GM08714 (cell line): ENCODE measurements around the gene ABCC4.

Experiments
- H3K4me3 ChIP-seq: fragments of 200-500 bp; sonication (Bioruptor generic); 2 replicates; pipeline ENCODE4 v1.5.1; 2014; ENCODE audit warnings: mild to moderate bottlenecking, low read length, inconsistent platforms
- ZNF274 ChIP-seq: IDR thresholded peaks from 2 replicates; pipeline ENCODE4 v1.6.1; 2012; ENCODE audit warnings: mild to moderate bottlenecking, low read depth, low read length

ABCC4 gene

GRCh38 chr13:94987081-94987480 is 314.2 kb downstream of the ABCC4 start:
- H3K4me3 ChIP-seq: no peak overlapping the region
- TF ChIP-seq ZNF274: no peak

- no peak for TF ChIP-seq ZNF274
Observed at GRCh38 chr13:94984958-94985357, 316.3 kb downstream of the ABCC4 start.

GRCh38 chr13:94978516-94978915 is 322.7 kb downstream of the ABCC4 start:
- no peak overlapping the region for H3K4me3 ChIP-seq
- TF ChIP-seq ZNF274: no peak

More at GRCh38 chr13:94984958-94985357, 316.3 kb downstream of the ABCC4 start:
- H3K4me3 ChIP-seq: no peak overlapping the region

- TF ChIP-seq ZNF274: no peak
- H3K4me3 ChIP-seq: no peak overlapping the region
Observed at GRCh38 chr13:94974015-94974951, 327.0 kb downstream of the ABCC4 start.

GRCh38 chr13:94972262-94972661 is 329.0 kb downstream of the ABCC4 start:
- H3K4me3 ChIP-seq: no peak overlapping the region
- TF ChIP-seq ZNF274: no peak
